ENCODE data around the gene GTSE1. TPM values are rescaled to one million over a fixed set of nuclear protein-coding genes. Genes with fewer than 3 reads are reported as not detected.
A peak's percentile ranks its signal among the peaks of the same experiment; 100 is the strongest.

The GTSE1 gene
- total and polyA plus RNA-seq, 2 of the 13 experiments (the other 11 are each of a cell fraction or from before 2014, with no cell fraction given): 10.7 to 13.5 TPM

GRCh38 chr22:46295277-46295971 lies 1.2 kb upstream of the GTSE1 start (continued):
- TF ChIP-seq, protein P1, sequence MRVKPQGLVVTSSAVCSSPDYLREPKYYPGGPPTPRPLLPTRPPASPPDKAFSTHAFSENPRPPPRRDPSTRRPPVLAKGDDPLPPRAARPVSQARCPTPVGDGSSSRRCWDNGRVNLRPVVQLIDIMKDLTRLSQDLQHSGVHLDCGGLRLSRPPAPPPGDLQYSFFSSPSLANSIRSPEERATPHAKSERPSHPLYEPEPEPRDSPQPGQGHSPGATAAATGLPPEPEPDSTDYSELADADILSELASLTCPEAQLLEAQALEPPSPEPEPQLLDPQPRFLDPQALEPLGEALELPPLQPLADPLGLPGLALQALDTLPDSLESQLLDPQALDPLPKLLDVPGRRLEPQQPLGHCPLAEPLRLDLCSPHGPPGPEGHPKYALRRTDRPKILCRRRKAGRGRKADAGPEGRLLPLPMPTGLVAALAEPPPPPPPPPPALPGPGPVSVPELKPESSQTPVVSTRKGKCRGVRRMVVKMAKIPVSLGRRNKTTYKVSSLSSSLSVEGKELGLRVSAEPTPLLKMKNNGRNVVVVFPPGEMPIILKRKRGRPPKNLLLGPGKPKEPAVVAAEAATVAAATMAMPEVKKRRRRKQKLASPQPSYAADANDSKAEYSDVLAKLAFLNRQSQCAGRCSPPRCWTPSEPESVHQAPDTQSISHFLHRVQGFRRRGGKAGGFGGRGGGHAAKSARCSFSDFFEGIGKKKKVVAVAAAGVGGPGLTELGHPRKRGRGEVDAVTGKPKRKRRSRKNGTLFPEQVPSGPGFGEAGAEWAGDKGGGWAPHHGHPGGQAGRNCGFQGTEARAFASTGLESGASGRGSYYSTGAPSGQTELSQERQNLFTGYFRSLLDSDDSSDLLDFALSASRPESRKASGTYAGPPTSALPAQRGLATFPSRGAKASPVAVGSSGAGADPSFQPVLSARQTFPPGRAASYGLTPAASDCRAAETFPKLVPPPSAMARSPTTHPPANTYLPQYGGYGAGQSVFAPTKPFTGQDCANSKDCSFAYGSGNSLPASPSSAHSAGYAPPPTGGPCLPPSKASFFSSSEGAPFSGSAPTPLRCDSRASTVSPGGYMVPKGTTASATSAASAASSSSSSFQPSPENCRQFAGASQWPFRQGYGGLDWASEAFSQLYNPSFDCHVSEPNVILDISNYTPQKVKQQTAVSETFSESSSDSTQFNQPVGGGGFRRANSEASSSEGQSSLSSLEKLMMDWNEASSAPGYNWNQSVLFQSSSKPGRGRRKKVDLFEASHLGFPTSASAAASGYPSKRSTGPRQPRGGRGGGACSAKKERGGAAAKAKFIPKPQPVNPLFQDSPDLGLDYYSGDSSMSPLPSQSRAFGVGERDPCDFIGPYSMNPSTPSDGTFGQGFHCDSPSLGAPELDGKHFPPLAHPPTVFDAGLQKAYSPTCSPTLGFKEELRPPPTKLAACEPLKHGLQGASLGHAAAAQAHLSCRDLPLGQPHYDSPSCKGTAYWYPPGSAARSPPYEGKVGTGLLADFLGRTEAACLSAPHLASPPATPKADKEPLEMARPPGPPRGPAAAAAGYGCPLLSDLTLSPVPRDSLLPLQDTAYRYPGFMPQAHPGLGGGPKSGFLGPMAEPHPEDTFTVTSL (CRISPR knock-in tag; IDR thresholded peaks at IDR 0.05; ENCODE audit: borderline replicate concordance): no peak
- no peak for TF ChIP-seq MAFK (conservative IDR thresholded peaks at IDR 0.05 in 1 of 2, IDR thresholded peaks at IDR 0.05 in 1 of 2; ENCODE audit: low read length in 2 of 2)
- no peak for TF ChIP-seq CCAR2 (optimal IDR thresholded peaks at IDR 0.05; ENCODE audit: low read depth, low read length)
- TF ChIP-seq PREB (CRISPR knock-in tag; IDR thresholded peaks at IDR 0.05): no peak
- no peak for TF ChIP-seq ZFX (CRISPR knock-in tag; IDR thresholded peaks at IDR 0.05; ENCODE audit: low read depth)
- peak; percentile 60; the same call in 1 of the 2 replicates for TF ChIP-seq POLR2G (IDR thresholded peaks at IDR 0.05; ENCODE audit: low read depth, low read length)
- TF ChIP-seq ZNF484 (CRISPR knock-in tag; IDR thresholded peaks at IDR 0.05; ENCODE audit: borderline replicate concordance, low read depth): no peak
- no peak for TF ChIP-seq ZNF317 (CRISPR knock-in tag; IDR thresholded peaks at IDR 0.05)
- TF ChIP-seq MIXL1 (CRISPR knock-in tag; IDR thresholded peaks at IDR 0.05): no peak
- TF ChIP-seq STAG1 (CRISPR knock-in tag; IDR thresholded peaks at IDR 0.05): no peak
- TF ChIP-seq, protein P2, sequence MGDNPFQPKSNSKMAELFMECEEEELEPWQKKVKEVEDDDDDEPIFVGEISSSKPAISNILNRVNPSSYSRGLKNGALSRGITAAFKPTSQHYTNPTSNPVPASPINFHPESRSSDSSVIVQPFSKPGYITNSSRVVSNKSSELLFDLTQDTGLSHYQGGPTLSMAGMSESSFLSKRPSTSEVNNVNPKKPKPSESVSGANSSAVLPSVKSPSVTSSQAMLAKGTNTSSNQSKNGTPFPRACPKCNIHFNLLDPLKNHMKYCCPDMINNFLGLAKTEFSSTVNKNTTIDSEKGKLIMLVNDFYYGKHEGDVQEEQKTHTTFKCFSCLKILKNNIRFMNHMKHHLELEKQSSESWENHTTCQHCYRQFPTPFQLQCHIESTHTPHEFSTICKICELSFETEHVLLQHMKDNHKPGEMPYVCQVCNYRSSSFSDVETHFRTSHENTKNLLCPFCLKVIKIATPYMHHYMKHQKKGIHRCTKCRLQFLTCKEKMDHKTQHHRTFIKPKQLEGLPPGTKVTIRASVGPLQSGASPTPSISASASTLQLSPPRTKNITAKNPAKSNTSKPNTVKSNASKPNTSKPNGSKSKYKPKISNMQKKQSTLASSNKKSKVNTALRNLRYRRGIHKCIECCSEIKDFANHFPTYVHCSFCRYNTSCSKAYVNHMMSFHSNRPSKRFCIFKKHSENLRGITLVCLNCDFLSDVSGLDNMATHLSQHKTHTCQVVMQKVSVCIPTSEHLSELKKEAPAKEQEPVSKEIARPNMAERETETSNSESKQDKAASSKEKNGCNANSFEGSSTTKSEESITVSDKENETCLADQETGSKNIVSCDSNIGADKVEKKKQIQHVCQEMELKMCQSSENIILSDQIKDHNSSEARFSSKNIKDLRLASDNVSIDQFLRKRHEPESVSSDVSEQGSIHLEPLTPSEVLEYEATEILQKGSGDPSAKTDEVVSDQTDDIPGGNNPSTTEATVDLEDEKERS (CRISPR knock-in tag; IDR thresholded peaks at IDR 0.05): no peak
- TF ChIP-seq MLXIP (CRISPR knock-in tag; IDR thresholded peaks at IDR 0.05; ENCODE audit: borderline replicate concordance): no peak
- peak; percentile 75 for TF ChIP-seq AGO2 (optimal IDR thresholded peaks at IDR 0.05; ENCODE audit: low read depth, low read length)
- TF ChIP-seq SKI (IDR thresholded peaks at IDR 0.05; ENCODE audit: partially characterized antibody): no peak
- TF ChIP-seq SP140L (CRISPR knock-in tag; IDR thresholded peaks at IDR 0.05; ENCODE audit: borderline replicate concordance): no peak
- 0 out of 2 replicates have a peak, but pooled peaks have one; percentile 26 for TF ChIP-seq SALL1 (CRISPR knock-in tag; IDR thresholded peaks at IDR 0.05)

Data from HepG2 (cell line).